Dedifferentiated amniotic fluid mesenchymal stem cell (primary cell): Measurements from ENCODE around the gene HACL1.

Source experiments
- DNase-seq: peaks from one replicate; pipeline ENCODE4 v3.0.0-alpha.2; 2016; ENCODE audit errors: extremely low spot score

HACL1 gene

DNA sequence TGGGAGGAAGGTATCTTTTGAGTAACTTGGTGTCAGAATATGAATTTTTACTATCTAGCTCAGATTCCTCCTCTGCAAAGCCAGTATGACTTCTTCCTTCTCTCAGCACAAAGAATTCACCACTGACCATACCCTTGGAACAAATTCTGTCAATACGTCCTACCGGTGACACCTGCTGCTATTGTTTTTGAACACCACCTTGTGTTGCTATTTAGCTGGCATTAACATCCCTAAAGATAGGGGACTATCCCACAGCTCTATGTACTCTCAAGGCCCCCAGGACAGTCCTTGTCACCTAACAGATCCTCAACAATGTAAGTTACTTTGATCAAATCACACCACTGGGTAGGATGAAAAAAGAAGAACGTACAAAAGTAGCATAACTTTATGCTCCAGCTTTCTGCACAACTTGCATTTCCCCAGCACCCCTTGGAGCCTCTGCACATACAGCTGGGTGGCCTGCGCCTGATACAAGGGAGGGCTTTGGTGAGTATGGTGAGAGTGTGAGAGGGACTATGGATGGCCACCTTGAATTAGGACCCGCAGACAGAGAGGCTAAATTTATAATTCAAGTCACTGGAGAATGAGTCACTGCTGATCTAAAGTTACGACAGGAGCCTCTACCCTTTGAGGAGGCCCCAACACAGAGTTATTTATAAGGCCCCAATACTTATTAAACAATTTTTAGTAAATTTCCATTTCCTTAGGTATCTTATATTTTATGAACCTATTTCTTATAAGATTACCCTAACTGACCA lies 77.5 kb downstream of the HACL1 start:
- DNase-seq: no peak

DNA sequence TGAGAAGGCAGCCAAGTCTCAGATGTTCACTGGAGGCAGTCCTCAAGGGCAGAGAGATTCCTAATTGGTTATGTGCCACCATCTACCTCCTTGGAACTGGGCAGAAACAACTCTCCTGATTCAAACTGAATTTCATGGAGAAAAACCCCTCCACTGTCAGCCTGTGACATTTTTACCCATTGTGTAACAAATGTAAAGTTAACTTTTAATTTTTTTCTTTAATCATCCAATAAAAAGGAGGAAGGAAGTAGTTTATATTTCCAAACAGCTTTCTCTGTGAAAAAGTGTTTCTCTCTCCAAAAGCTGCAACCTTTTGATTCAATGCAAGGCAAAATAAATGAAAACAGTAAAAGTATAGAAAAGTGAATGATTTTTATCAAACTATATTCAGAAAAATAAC lies 79.4 kb downstream of the HACL1 start:
- DNase-seq: no peak

DNA sequence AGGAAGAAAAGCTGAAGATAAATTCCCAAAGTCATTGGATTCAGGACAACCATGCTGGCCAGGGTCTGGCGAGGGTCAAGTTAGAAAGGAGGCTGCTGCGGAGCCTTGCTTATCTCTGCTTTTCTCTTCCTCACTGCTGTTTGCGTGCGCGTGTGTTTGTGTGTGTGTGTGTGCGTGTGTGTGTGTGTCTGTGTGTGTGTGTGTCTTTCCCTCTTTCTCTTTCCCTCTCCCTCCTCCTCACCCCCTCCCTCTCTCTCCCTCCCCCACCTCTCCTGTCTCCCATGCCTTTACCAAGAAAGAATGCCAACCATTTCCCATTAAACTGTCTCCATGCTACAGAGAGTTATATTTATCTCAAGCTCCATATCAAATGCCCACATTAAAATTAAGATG lies 79.8 kb downstream of the HACL1 start, which contains the start of gene COLQ:
Gene COLQ, minus strand, starts transcription at position 134 of the 393 bp plus-strand sequence. Its CDS starts 81 bp downstream, at position 53.
- no peak for DNase-seq

DNA sequence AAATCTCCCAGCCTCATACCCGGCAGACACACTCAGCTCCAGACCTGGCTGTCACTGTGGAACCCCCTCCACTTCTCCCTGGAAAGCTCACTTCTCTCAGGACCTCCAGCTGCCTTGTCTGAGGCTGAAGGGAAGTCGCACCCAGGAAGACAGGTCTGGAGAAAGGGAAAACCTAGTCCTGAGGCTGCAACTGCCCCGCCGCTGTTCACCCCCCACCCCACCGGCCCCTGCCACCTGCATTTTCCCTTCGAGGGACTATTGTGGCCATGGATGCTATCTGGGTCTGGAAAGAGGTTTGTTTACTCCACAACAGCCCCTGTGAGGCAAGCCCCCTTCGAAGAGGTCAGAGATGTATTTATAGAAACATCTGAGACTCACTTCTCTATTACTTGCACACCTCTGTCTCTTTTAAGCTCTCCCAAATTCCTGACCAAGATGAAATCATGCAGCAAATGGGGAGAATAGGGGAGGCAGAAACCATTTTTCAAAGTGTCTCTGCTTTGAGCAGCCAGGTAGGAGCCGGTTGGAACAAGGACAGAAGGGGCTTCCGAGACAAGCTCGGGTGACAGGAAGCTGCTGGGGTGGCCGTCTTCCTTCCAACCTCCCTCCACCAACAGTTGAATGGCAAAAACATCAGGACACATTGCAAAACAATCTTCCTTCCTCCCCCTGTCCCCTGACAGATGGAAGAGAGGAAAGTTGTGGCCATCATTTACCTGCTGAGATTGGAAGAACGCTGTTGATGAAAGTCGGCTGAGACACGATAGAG lies 80.4 kb downstream of the HACL1 start:
- no peak for DNase-seq

DNA sequence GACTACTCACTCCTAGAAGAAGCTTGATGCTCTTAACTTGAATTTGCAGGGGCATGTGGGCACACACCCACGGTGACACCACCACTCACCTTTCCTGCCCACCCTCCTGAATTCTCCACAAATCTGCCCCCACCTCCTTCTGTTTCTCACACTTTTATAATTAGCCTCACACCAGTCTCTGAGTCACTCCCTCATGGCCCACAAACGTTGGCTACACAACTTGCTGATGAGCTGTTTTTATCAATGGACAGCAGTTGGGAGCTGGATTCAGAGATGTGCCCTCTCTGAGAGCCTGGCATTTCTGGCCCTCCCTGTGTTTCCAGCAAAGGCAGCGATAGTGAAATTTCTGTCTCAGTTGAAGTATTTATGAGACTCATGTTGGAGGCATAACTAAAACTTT lies 81.2 kb downstream of the HACL1 start:
- no peak for DNase-seq

DNA sequence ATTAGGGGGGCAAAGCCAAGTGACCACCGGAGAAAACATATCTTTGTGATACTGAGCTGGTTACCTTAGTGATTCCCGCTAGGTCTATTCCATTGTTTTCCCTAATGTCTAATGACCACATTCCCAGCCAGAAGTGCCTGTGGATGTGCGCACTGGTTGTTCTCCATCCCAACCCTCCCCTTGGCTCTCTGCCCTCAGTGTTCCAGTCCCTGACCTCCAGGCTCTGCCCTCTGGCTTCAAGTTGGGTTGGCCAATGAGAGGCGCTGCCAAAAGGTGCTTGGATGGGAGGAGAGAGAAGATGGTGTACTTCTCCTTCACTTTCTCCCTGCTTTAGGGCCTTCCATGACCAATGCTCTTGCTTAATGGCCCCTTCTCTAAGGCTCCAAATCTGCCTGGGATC lies 82.3 kb downstream of the HACL1 start:
- no peak for DNase-seq

DNA sequence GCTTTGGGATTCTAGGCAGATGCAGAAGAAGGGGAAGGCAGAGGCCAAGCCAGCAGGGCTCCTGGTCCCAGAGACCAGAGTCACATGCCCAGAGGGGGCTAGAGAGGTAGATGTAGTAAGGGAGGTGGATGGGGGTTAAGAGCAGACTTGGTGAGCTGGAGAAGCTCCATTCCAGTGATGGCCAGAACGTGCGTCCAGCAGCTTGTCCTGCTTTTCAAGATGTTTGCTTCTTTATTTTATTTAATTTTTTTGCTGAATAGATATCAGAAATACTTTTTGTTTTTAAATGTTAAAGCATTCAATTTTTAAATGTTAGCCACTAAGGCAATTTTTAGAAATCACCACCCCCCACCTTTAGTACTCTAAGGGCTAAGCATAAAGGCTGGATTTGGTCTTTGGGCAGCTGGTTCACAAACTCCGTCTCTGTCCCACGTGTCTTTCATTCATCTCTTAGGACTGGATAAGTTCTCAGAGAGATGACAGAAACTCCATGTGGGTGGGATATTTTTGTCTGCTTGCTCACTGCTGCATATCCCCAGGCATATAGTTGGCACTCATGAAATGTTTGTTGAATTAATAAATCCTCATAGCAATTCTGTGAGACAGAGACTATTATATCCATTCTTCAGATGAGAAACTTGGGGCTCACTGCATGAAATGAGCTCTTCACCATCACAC lies 86.6 kb downstream of the HACL1 start:
- DNase-seq: no peak

DNA sequence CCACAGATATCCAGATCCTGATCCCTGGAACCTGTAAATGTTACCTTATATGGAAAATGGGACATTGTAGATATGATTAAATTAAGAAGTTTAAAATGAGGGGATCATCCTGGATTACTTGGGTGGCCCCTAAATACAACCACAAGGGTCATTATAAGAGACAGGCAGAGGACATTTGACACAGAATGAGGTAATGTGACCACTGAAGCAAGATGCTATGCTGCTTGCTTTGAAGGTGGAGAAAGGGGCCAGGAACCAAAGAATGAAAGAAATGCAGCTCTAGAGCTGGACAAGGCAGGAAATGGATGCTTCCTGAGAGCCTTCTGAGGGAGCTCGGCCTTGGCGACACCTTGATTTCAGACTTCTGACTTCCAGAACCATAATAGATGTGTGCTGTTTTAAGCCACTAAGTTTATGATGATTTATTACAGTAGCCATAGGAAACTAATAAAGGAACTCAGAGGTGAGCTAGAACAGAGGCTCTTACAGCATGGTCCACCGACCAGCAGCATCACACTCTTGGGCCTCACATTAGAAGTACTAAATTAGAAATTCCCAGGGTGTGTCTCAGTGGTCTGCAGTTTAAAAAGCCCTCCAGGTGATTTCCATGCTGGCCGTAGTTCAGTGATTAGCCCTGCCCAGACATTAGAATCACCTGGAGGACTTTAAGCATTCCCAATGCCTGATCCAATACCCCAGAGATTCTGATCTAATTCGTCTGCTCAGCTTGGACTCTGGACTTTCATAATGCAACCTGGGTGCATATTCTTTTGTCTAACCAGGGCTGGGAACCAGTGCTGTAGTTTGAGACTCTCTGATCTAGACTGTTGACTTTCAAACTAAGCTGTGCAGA lies 87.3 kb downstream of the HACL1 start:
- DNase-seq: no peak

DNA sequence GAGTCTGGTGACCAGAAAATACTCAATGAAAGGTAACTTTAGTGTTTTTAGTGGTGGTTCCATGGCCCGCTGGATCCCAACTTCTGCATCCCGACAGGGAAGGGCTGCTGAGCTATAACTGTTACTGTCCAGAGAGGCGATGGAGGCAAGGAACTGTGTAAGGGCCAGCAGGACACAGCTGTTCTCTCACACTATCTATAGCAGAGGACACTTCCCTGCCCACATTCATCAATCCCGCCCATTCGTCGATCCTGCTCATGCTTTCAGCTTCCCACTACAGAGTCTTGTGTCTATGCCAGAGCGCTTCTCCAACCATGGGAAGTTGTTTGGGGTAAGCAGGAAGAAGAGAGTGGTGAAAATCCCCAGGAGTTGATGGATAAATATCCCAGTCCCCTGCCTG lies 88.3 kb downstream of the HACL1 start:
- DNase-seq: no peak

DNA sequence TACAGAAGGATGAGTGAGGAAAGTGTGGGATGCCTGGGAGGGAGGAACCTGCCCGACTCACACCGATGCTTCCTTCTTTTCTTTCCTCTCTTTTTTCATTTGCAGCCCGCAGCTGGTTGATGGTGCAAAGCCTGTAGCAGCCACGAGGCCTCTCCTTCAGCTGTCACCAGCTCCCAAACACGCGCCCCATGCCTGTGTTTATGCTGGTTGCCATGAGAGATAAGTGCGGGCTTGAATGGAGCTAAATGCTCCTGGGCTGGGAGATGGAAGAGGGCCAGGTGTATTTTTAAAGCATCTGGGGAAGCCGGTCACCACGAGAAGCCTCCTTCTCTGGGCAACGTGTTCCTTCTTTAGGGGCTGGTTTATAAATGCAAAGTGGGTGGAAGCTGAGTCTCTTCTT lies 89.2 kb downstream of the HACL1 start:
- DNase-seq: no peak

DNA sequence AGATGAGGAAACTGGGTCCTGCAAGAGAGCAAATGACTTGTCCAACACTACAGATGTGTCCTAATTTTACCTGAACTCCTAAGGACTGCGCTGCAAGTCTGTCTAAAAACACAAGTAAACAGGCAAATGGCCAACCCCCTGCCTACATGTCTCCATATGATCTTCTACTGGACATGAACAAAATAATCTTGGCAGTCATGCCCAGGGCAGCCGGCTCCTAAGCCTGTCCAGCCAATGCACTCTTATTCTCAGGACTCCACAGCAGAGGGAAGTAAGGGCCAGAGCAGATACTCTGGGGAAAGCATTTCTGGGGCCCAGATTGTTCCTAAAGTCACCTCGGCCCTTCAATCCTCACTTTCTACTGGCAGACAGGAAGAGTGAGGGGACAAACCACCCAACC lies 90.2 kb downstream of the HACL1 start:
- DNase-seq: no peak
